Stimulated activated CD4-positive, alpha-beta T cell treated with anti-CD3 and anti-CD28 coated beads, Interleukin-15, amount 100 ng/mL, for 48 hours (primary cell): ENCODE measurements around the gene FPGS.

Experiments used
- DNase-seq, 2 donors: peaks; one replicate each; pipeline ENCODE4 v3.0.0-alpha.2; 2020; ENCODE audit warnings: low read depth in 2 of 2

The FPGS gene

DNA sequence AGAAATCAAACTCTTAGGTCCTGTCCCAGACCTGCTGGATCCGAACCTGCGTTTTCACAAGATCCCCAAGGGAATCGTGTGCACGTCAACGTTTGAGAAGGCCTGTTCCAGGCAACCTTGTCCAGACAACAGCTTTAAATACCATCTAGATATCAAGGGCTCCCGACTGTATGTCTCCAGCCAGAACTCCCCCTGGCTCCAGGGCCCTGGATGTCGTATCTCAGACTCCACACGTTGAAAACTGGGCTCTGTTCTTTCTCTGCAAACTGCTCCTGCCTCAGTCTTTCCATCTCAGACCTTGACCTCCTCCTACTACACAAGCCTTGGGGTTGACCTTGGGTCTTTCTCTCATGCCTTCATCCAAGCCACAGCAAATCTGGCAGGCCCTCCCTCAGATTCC lies 57.6 kb downstream of the FPGS start:
- DNase-seq, result no peak

DNA sequence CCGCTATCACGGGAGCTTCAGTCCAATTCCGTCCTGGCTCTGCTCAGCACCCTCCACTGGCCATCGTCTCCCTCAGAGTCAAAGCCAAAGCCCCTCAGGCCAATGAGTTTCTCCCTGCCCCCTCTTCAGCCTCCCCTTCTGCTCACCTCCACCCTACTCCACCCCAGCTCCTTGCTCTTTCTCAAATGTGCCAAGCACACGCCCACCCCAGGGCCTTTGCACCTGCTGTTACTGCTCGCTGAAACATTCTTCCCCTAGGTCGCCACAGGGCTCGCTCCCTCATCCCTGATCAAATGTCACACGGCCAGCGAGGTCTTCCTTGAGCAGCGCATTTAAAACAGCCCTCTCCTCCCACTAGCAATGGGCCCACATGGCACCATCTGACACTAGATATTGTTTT lies 58.1 kb downstream of the FPGS start:
- no peak for DNase-seq

DNA sequence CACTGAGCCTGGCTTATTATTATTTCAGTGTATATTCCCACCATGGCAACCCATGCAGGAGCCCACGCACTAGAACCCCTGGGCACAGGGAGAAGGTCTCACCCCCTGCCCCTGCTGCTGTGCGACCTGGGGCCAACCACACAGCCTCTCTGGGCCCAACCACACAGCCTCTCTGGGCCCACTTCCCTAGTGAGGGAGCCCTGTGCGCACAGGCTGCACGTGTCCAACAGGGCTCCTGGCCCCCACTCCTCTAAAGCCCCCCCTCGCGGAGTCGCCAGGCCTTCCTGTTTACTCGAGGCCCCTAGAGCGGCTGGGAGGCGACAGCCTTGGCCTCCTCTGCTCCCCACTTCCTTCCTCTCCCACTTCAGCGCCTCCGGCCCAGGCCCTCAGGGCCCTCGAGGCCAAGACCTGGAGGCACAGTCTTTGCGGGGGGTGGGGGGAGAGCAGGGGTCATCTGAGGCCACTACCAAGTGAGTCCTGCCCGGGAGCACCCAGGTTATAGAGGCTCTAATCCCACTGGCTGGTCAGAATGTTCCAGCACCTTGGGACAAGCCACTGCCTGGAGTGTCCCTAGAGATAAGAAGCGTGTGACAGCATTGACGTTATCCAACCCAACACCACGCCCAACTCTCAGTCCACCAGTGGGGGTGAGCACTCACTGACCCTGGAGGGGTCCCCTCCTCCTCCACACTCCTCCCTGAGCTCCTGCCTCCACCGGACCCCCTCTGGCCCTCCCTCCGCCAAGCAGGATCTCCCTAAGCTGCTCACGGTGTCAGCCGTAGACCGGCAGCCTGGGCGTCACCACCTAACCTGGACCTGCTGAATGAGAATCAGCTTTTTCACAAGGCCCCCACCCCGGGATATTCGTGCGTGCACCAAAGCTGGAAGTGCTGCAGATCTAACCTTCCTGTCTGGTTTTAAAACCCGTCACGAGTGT lies 59.7 kb downstream of the FPGS start:
- DNase-seq, result no peak

DNA sequence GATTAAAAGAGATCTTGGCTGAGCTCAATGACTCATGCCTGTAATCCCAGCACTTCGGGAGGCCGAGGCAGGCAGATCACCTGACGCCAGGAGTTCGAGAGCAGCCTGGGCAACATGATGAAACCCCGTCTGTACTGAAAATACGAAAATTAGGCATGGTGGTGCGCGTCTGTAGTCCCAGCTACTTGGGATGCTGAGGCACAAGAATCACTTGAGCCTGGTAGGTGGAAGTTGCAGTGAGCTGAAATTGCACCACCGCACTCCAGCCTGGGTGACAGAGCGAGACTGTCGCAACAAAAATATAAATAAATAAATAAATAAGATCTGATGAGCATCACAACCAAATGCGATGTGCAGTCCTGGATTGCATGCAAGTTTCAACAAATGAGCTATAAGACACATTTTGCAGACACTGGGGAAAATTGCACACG lies 60.5 kb downstream of the FPGS start:
- no peak for DNase-seq
